ENCODE data around the gene GRIN3B. TPM values are rescaled to one million over a fixed set of nuclear protein-coding genes. Genes with fewer than 3 reads are reported as not detected.

Gene GRIN3B
- total and polyA plus RNA-seq, 10 of the 15 experiments (the other 5 are each of a cell fraction or from before 2014, with no cell fraction given), result 0.15 TPM; not detected in 9

- H3K27me3 ChIP-seq (replicated peaks in 1 of 2; ENCODE audit: control insufficient read depth in 2 of 2, insufficient read depth in 2 of 2, low read length in 1 of 2), result no peaks in the 10 kb centered on the region
- ChIA-PET POLR2A (interaction anchor here (0.7 kb wide), 1 partner anchor 8 kb away, joined by 5 read pairs; no protein-coding TSS in a partner anchor), SMC1A (ENCODE audit: uncharacterized antibody, unreplicated experiment) (interaction anchor here (0.7 kb wide), 1 partner anchor 38 kb away, joined by 5 read pairs; no protein-coding TSS in a partner anchor), CTCF (interaction anchor here (0.6 to 0.7 kb wide), 2 partner anchors 65 to 129 kb away, joined by 3 read pairs; no protein-coding TSS in a partner anchor), RAD21 (ENCODE audit: unreplicated experiment) (no interaction called here)
- BruUV-seq (replicated peaks), result no TSS peak
- H3K9ac ChIP-seq (ENCODE audit: control insufficient read depth, insufficient read depth, low read length), result no peak overlapping the region
- H3K4me1 ChIP-seq (ENCODE audit: control insufficient read depth, insufficient read depth, low read length), result 0 out of 2 replicates have a peak, but pooled peaks cover 3% of the 10 kb centered on the region
- H3K9me3 ChIP-seq (replicated peaks; ENCODE audit: control insufficient read depth, insufficient read depth, low read length), result no peaks in the 10 kb centered on the region
- H3K4me2 ChIP-seq (ENCODE audit: control insufficient read depth, insufficient read depth), result no peak overlapping the region
- FAIRE-seq (no peak), DNase-seq (ENCODE audit: low read depth, low spot score) (no peak), ATAC-seq (no peak)
- 86% methylated on average over 25 of the region's 25 CpGs for WGBS (ENCODE audit: insufficient coverage, insufficient replicate concordance, low lambda C conversion rate, missing lambda C conversion rate)
- H3K4me3 ChIP-seq, result no peak overlapping the region
- H2AFZ ChIP-seq (ENCODE audit: control insufficient read depth, low read depth, low read length), result no peak overlapping the region
- H3K27ac ChIP-seq (ENCODE audit: control insufficient read depth, insufficient read depth), result no peak overlapping the region
- no peaks in the 10 kb centered on the region for H4K20me1 ChIP-seq (ENCODE audit: control insufficient read depth, insufficient read depth)
- intact Hi-C loops (cut with micrococcal nuclease; ENCODE audit: unreplicated experiment) (no loop called here), in situ Hi-C loops (cut with MboI) (loop anchor here (5.0 kb wide), 2 partner anchors 132 to 217 kb away; partner anchors contain the start of gene CFD)
- peaks cover 5% of the 10 kb centered on the region for H3K79me2 ChIP-seq (ENCODE audit: control insufficient read depth, insufficient read depth, low read length)
- peaks cover 4 to 15% of the 10 kb centered on the region in 2 experiments; a peak in 3 of 4 replicates for H3K36me3 ChIP-seq (ENCODE audit: control insufficient read depth in 2 of 2, insufficient read depth in 2 of 2, low read length in 1 of 2)
- no peak for TF ChIP-seq MTA2 (IDR thresholded peaks at IDR 0.05; ENCODE audit: low read depth)
- TF ChIP-seq NFYA (IDR thresholded peaks at IDR 0.05; ENCODE audit: borderline replicate concordance, low read depth, low read length), result no peak
- no peak for TF ChIP-seq NFXL1 (IDR thresholded peaks at IDR 0.05; ENCODE audit: borderline replicate concordance)
- TF ChIP-seq SKIL (IDR thresholded peaks at IDR 0.05; ENCODE audit: low read depth, poor library complexity, severe bottlenecking), result no peak
- TF ChIP-seq RB1 (IDR thresholded peaks at IDR 0.05; ENCODE audit: borderline replicate concordance), result no peak
- TF ChIP-seq POLR2A (IDR thresholded peaks at IDR 0.05; ENCODE audit: low read depth, low read length), result peak; percentile 27; the same call in 1 of the 2 replicates
- 0 out of 6 replicates have a peak, but pooled peaks have one; percentile 12 to 28 (median 13) for TF ChIP-seq CTCF (IDR thresholded peaks at IDR 0.05 in 2 of 3, conservative IDR thresholded peaks at IDR 0.05 in 1 of 3; ENCODE audit: control insufficient read depth in 2 of 3, extremely low read depth in 1 of 3, insufficient read depth in 1 of 3, low read depth in 3 of 3, low read length in 3 of 3)
- peak; percentile 5; the same call in 1 of the 2 replicates for TF ChIP-seq ZBTB33 (IDR thresholded peaks at IDR 0.05)
- TF ChIP-seq BCL11A (IDR thresholded peaks at IDR 0.05; ENCODE audit: low read depth, low read length), result no peak
- no peak for TF ChIP-seq FOXM1 (IDR thresholded peaks at IDR 0.05; ENCODE audit: low read depth, low read length)
- no peak for TF ChIP-seq CEBPB (IDR thresholded peaks at IDR 0.05; ENCODE audit: borderline replicate concordance in 1 of 2, low read depth in 2 of 2, low read length in 2 of 2)
- TF ChIP-seq ZBTB11 (CRISPR knock-in tag; IDR thresholded peaks at IDR 0.05), result no peak
- 0 out of 2 replicates have a peak, but pooled peaks have one; percentile 12 for TF ChIP-seq YY1 (IDR thresholded peaks at IDR 0.05; ENCODE audit: low read depth, low read length)
Observed at GRCh38 chr19:989381-990081, 10.7 kb upstream of the GRIN3B start.

Measured in GM12878 (cell line).